Right atrium auricular region (tissue), 2 donors: ENCODE results near the gene FLNC. TPM values are rescaled to one million over a fixed set of nuclear protein-coding genes. Genes with fewer than 3 reads are reported as not detected.
A peak's percentile ranks its signal among the peaks of the same experiment; 100 is the strongest.

ENCODE experiments used
- DNase-seq: peaks from one replicate; pipeline ENCODE4 v3.0.0-alpha.2; 2019; ENCODE audit warnings: low spot score
- H3K27ac ChIP-seq, 2 donors: fragments of 200-600 bp; sonication (generic); 1 replicate in 1 of 2; 2 replicates in 1 of 2; pipeline ENCODE4 v1.5.1; 2016 to 2019
- H3K27me3 ChIP-seq, 2 donors: fragments of 200-600 bp; sonication (generic); one replicate each; pipeline versions ENCODE4 v1.5.1 to v1.6.0; 2017 to 2019
- H3K36me3 ChIP-seq: fragments of 200-600 bp; sonication (generic); one replicate; pipeline ENCODE4 v1.5.1; 2016
- H3K4me1 ChIP-seq, 2 donors: fragments of 200-600 bp; sonication (generic); one replicate each; pipeline versions ENCODE4 v1.5.1 to v1.6.0; 2017 to 2019
- H3K4me3 ChIP-seq, 2 donors: fragments of 200-600 bp; sonication (generic); 1 replicate in 1 of 2; 2 replicates in 1 of 2; pipeline ENCODE4 v1.5.1; 2017 to 2019; ENCODE audit warnings: mild to moderate bottlenecking in 1 of 2, moderate library complexity in 1 of 2
- H3K9me3 ChIP-seq, 2 donors: fragments of 200-600 bp; sonication (generic); one replicate each; pipeline ENCODE4 v1.5.1; 2019
- total RNA-seq, 2 donors: library from RNA; depleted of rRNA; stranded (reverse); fragments of >200 nt; gene quantifications; one replicate each; pipeline ENCODE4 v1.1.0, GENCODE V29; 2016
- TF ChIP-seq, protein P1 (sequence below), 2 donors: fragments of 200-600 bp; sonication (generic); IDR thresholded peaks; one replicate each; pipeline ENCODE4 v1.5.1; 2019; ENCODE audit warnings: antibody characterized with exemption in 2 of 2

FLNC gene
- total RNA-seq, 2 donors from 2014 or later, result 215 to 646 TPM

DNA sequence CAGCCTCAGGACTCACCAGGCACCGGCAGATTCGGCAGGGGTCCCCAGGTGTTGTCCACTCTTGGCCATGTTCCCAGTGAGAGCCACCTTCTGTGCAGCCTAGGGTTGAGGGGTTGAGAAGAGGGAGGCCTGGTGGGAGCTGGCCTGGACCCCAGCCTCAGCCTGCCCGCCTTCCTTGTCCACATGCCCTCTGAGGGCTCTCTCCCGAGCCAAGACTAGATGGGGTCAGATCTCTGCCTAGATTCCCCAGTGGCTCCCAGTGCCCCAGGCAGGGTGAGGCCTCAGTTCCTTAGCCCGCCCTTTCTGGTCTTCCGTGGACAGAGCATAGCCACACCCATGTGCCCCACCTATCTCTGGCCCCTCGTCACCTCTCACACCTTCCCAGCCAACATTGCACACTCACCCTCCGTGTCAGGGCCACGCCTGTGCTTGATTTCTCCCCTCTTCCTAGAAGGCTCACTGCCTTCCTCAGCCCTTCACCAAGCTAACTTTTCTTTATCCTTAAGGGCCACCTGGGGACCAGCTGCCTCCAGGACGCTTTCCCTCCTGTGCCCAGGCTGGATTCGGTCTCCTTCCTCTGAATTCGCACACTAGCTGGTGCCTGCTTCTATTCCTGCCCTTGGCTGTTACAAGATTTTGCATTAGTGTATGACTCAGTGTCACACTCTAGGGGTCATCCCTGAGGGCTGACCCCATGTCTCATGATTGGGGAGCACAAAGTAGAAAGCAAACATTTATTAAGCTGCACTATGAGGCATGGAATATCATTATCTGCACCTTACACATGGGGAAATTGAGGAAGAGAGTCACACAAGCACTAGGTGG is 72.8 kb downstream of the FLNC start:
- DNase-seq, result no peak
- TF ChIP-seq, protein P1, sequence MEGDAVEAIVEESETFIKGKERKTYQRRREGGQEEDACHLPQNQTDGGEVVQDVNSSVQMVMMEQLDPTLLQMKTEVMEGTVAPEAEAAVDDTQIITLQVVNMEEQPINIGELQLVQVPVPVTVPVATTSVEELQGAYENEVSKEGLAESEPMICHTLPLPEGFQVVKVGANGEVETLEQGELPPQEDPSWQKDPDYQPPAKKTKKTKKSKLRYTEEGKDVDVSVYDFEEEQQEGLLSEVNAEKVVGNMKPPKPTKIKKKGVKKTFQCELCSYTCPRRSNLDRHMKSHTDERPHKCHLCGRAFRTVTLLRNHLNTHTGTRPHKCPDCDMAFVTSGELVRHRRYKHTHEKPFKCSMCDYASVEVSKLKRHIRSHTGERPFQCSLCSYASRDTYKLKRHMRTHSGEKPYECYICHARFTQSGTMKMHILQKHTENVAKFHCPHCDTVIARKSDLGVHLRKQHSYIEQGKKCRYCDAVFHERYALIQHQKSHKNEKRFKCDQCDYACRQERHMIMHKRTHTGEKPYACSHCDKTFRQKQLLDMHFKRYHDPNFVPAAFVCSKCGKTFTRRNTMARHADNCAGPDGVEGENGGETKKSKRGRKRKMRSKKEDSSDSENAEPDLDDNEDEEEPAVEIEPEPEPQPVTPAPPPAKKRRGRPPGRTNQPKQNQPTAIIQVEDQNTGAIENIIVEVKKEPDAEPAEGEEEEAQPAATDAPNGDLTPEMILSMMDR (IDR thresholded peaks at IDR 0.05), result no peak
- H3K27ac ChIP-seq, result no peak overlapping the region
- no peaks in the 10 kb centered on the region for H3K9me3 ChIP-seq
- no peak overlapping the region for H3K4me3 ChIP-seq
- H3K27me3 ChIP-seq, result no peaks in the 10 kb centered on the region
- no peaks in the 10 kb centered on the region for H3K36me3 ChIP-seq
- H3K4me1 ChIP-seq, result no peaks in the 10 kb centered on the region

DNA sequence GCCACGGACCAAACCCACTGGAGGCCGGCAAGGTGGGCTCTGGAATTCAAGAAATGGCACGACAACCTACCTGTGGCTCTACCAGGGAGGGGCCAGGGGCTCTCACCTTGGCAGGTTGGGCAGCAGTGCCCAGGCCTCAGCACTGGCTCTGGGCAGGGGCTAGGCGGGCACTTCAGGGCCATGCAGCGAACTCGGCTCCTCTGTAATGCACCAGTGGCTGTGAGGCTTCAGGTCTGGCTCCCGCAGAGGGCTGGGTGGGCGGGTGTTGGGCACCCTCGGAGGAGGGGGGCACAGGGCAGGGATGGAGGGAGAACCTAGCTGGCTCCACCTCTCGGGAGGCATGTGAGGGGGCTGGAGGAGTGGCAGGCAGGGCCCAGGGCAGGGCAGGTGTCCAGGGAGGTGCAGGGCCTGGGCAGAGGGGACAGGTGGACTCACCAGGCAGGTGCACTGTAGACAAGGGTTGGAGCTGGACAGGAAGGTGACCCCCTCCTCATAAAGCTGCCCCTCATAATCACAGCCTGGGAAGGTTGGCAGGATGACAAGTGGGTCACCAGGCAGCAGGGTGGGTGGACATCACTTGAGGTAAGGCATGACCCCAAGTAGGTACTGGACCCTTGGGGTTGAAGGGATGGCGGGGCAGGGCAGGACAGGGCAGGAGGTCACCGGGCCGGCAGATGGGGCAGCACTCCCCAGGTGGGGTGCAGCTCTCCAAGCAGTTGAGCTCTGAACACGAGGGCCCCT is 73.6 kb downstream of the FLNC start:
- TF ChIP-seq, protein P1 (IDR thresholded peaks at IDR 0.05), result no peak
- Histone ChIP-seq H3K4me3 (no peak overlapping the region), H3K27me3 (no peaks in the 10 kb centered on the region), H3K36me3 (no peaks in the 10 kb centered on the region), H3K9me3 (no peaks in the 10 kb centered on the region), H3K27ac (no peak overlapping the region), H3K4me1 (no peaks in the 10 kb centered on the region)
- DNase-seq, result no peak

DNA sequence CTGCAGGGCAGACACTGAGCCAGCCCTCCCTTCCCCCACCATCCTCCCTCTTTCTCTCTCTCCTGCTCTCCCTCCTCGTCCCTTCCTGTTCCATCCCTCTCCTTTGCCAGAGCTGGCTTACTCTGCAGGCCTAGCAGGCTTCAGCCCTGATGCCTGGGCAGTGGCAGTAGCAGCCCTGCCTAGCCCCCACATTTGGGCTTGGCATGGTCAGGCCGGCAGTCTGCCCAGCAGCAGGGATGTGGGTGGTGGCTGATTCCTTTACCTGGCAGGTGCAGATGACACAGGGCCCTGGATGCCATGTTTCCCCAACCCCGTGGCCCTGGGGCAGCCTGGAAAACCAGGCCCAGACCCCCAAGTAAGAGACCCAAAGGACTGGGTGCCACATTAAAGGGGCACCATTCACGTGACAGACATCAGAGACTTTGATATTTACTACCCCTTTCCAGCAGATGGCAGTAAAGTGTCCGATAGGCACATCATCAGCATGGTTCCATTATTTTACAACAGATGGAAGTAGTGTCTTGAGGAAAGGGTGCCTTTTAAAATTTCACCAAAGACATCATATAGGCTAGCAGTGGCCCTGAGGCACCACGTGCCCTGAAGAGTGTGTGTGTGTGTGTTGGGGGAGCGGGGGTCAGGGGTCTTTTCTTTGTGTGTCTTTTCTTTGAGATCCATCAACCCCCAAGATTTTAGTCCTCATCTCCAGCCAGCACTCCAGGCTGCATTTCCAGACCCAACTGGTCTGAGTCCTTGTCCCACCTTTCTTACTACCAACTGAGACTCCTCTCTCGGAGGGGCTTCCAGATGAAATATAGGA is 74.4 kb downstream of the FLNC start:
- H3K27ac ChIP-seq, result no peak overlapping the region
- peaks cover 0 to 2% of the 10 kb centered on the region in 2 donors for H3K4me1 ChIP-seq
- DNase-seq, result no peak
- TF ChIP-seq, protein P1 (IDR thresholded peaks at IDR 0.05), result peak; percentile 28 to 67
- H3K4me3 ChIP-seq, result no peak overlapping the region
- H3K36me3 ChIP-seq, result no peaks in the 10 kb centered on the region
- no peaks in the 10 kb centered on the region for H3K9me3 ChIP-seq
- H3K27me3 ChIP-seq, result no peaks in the 10 kb centered on the region

DNA sequence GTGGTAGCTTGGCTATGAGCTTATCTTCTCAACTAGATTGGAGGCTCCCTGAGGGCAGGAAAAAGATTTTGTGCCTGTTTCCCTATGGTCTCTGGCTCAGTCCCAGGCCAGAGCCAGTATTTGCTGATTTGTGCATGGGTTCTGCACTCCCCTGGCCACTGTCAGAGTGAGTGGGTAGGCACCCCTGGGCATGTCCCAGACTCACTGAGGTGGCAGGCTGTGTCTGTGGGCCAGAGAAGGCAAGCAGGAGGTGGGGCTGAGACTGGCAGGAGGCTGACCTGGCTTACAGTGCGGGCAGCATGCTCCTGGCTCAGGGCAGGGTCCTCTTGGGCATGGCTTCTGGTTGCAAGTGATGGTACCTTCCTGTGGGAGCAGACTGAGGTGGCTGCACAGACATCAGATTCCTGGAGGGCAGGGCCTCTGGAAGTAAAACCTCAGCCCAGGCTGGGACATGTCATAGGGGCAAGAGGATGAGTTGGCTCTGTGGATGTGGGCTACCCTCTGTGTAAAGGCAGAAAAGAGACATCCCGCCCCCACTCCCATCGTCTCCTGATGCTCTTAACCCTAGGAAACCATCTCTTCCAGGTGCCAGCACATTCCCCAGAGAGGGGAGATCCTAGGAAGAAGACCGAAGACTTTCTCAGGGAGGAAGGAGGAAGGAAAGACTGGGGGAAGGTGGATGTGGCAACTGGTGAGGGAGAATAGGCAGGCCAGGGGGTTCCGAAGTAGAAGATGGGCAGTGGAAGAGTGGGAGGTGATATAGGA is 76.0 kb downstream of the FLNC start:
- H3K9me3 ChIP-seq, result no peaks in the 10 kb centered on the region
- H3K27ac ChIP-seq, result no peak overlapping the region
- peaks cover 0 to 15% of the 10 kb centered on the region in 2 donors for H3K4me1 ChIP-seq
- TF ChIP-seq, protein P1 (IDR thresholded peaks at IDR 0.05), result no peak
- peaks cover 4 to 8% of the 10 kb centered on the region in 2 donors for H3K27me3 ChIP-seq
- no peaks in the 10 kb centered on the region for H3K36me3 ChIP-seq
- no peak for DNase-seq
- H3K4me3 ChIP-seq, result no peak overlapping the region
